Activated CD8-positive, alpha-beta memory T cell treated with anti-CD3 and anti-CD28 coated beads, Interleukin-2, amount 50 U/mL, for 4 hours (primary cell): Measurements from ENCODE around the gene PRKACG.
"Not testable (repeated sequence)": the region's sequence is repeated elsewhere in the genome, so short reads cannot be mapped to it uniquely, and the experiment has no call there.

ENCODE experiments used
- DNase-seq: peaks from one replicate; pipeline ENCODE4 v3.0.0-alpha.2; 2020

Gene PRKACG

DNA sequence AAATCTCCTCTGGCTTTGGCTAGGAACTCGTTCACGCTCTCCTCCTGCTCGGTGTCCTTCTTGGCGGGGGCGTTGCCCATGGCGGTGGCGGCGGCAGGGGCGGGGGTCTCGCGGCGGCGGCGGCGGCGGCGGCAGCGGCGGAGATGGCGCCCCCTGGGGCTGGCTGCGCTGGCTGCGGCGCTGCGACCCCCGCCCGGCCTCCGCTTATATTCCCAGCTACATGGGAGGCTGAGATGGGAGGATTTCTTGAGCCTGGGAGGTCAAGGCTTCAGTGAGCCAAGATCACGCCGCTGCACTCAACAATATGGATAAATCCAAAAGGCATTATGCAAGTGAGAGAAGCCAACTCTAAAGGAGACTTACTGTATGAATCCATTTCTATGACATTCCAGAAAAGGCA lies at the start of gene PRKACG:
PRKACG (minus strand) TSS at position 101 of the 400 bp plus-strand sequence; CDS start at position 80, 21 bp downstream.
- DNase-seq = no peak

DNA sequence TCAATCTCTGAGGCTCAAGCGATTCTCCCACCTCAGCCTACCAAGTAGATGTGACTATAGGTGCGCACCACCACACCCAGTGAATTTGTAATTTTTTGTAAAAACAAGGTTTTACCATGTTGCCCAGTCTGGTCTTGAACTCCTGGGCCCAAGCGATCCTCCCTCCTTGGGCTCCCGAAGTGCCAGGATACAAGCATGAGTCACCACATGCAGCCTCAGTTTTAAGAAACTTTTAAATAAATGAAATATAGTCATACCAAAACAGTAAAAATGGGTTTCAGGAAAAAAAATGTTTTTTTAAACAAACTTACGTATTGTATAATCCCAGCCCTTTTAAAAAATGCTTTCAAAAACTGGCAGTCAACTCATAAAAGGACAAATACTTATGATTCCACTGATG lies 48.3 kb upstream of the PRKACG start:
- DNase-seq = no peak

GRCh38 chr9:69060766-69061165 lies 46.9 kb upstream of the PRKACG start:
- DNase-seq = no peak

GRCh38 chr9:69058101-69058500 lies 44.2 kb upstream of the PRKACG start:
- no peak for DNase-seq

DNA sequence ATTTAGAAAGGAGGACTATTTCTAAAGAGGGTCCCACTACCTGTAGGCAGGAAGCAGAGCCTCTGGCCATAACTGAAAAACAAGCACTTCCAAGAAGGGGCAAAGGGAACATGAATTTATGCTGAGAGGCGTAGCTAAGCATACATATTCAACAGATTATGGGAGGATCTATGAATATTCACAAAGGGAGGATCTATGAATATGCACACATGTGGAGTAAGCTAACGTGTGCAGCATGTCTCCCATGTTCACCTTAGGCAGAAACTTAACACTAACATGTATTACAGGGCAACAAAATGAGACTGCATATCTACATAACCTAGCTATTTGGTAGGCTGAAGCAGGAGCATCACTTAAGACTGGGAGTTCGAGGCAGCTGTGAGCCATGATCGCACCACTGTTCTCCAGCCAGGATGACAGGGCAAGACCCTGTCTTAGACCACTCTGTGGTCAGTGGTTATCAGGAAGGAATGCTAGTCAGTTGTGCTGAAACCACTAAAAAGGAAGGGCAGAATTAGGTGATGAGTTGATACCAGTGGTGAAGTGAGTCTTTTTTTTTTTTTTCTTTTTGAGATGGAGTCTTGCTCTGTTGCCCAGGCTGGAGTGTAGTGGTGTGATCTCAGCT lies 42.4 kb upstream of the PRKACG start:
- DNase-seq = no peak

DNA sequence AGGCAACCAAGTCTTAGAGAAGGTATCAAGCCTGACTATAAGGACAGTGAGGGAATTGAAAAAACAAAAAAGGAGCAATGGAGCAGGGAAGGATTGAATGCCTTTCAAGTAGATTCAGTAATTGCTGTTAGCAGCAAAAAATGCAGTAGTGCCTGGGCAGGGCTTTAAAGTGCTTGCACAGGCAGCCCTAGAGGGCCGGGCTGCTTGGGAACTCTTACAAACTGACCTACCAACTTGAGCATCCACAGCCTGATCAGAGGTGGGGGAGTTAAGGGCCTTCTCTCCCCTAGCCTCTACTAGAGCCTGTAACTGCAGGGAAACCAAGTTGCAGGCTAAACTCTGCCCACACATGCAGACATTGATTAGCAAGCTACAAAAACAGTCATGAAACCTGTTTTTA lies 41.1 kb upstream of the PRKACG start:
- DNase-seq = no peak

DNA sequence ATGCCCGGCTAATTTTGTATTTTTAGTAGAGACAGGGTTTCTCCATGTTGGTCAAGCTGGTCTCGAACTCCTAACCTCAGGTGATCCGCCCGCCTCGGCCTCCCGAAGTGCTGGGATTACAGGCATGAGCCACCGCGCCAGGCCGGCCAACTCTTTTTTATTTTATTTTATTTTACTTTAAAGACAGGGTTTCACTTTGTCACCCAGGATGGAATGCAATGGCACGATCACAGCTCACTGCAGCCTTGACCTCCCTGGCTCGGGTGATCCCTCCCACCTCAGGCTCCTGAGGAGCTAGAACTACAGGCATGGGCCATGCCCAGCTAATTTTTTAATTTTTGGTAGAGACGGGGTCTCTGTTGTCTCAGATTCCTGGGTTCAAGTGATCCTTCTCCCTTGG lies 37.0 kb upstream of the PRKACG start:
- not testable (repeated sequence) for DNase-seq

GRCh38 chr9:69049094-69049493 lies 35.2 kb upstream of the PRKACG start:
- DNase-seq = no peak

GRCh38 chr9:69047371-69047770 lies 33.5 kb upstream of the PRKACG start:
- no peak for DNase-seq

GRCh38 chr9:69046723-69047122 lies 32.8 kb upstream of the PRKACG start:
- no peak for DNase-seq

DNA sequence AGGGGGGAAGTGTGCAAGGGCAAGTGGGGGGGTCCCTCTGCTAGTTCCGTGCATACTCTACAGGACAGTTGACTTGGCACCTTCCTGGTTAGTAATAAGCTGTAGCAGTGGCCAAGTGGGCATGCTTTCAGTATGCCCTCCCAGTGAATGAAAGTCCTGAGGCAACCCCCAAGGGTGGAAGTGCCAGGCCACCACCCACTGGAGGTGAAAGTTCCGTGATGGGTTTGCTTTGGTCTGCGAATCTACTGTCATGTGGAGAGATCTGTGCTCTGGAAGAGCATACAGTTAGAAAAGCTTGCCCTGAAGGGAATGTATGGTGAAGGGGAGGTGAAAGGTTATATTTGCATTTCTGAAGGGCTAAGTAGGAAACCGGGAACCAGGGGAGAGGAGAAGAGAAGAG lies 31.9 kb upstream of the PRKACG start:
- no peak for DNase-seq

- DNase-seq = no peak
These were observed 30.6 kb upstream of the PRKACG start for GRCh38 chr9:69044240-69045219.

GRCh38 chr9:69040646-69041045 lies 26.7 kb upstream of the PRKACG start:
- DNase-seq = no peak

DNA sequence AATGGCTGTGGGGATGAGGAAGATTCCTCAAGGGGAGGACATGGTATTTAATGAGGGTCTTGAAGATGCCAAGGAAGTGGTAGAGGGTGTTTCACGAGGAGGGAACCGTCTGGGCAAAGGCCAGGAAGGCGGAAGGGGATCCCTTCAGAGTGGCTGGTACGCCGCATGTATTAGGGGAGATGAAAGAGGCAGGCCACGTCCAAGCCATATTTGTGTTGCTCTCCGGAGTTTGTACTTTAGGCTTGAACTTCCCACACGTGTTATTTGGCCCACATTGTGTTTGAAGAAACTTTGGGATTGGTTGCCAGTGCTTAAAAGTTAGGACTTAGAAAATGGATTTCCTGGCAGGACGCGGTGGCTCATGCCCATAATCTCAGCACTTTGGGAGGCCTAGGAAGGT lies 22.9 kb upstream of the PRKACG start:
- DNase-seq = no peak

DNA sequence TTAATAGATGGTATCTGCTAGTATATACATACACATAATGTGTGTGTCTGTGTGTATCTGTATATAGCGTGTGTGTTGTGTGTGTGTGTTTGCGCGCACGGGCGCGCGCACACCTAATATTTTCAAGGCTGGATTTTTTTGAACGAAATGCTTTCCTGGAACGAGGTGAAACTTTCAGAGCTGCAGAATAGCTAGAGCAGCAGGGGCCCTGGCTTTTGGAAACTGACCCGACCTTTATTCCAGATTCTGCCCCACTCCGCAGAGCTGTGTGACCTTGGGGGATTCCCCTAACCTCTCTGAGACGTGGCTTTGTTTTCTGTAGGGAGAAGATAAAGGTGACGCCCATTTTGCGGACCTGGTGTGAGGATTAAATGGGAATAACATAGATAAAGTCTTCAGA lies 22.4 kb upstream of the PRKACG start:
- DNase-seq = no peak

- DNase-seq = peak; percentile 83
These were observed 21.8 kb upstream of the PRKACG start, which contains the start of gene FXN for GRCh38 chr9:69035438-69036308. TSS of gene FXN (plus strand) at chr9:69035752. CDS start at chr9:69035783, 31 bp downstream.

GRCh38 chr9:69034071-69034470 lies 20.2 kb upstream of the PRKACG start:
- DNase-seq = no peak

GRCh38 chr9:69030851-69031645 lies 17.1 kb upstream of the PRKACG start:
- no peak for DNase-seq

- no peak for DNase-seq
These were observed 15.6 kb upstream of the PRKACG start for GRCh38 chr9:69029535-69029934.

GRCh38 chr9:69028754-69029153 lies 14.8 kb upstream of the PRKACG start:
- no peak for DNase-seq

- peak; percentile 21 for DNase-seq
These were observed 13.6 kb upstream of the PRKACG start for GRCh38 chr9:69027355-69028097.
